ENCODE data around the gene B3GNT9. TPM values are rescaled to one million over a fixed set of nuclear protein-coding genes. Genes with fewer than 3 reads are reported as not detected.
A peak's percentile ranks its signal among the peaks of the same experiment; 100 is the strongest.

Gene B3GNT9
- polyA plus RNA-seq, 1 donor: 6.8 TPM

DNA sequence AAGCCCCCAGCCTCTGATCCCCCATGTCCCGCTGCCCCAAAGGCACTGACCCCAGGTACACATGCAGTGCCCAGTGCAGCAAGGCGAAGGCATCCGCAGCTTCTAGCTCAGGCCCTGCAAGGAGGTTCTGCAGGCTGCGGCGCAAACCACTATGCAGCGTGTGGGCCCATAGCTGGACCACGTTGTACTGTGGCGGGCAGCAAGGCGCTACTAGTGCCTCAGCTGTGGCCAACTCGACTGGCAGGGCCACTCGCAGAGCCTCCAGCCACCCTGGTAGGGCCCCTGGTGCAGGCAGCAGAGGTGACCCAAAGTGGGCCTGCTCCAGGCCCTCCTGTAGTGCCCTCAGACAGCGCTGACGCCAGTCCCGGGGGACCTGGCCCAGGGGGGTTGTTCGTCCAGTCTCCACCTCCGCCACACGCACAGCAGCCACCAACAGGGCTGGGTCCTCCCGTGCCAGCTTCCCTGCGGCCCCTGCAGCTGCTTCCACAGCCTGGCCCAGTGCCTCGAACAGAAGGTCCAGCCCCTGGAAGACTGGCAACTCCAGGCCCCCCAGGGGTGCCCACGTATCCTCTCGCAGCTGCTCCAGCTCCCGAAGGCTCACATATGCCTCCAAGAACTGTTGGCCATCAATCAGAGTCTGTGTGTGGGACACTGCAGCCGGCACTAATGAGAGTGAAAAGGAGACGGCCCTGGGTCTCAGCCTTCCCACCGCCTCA, 36.5 kb upstream of the B3GNT9 start:
- no peak for DNase-seq

GRCh38 chr16:67186550-67186950, 35.8 kb upstream of the B3GNT9 start:
- DNase-seq: no peak

GRCh38 chr16:67185651-67186134, 34.9 kb upstream of the B3GNT9 start:
- DNase-seq: no peak

- peak; percentile 89 for DNase-seq
Observed at GRCh38 chr16:67184995-67185650, 34.3 kb upstream of the B3GNT9 start.

DNA sequence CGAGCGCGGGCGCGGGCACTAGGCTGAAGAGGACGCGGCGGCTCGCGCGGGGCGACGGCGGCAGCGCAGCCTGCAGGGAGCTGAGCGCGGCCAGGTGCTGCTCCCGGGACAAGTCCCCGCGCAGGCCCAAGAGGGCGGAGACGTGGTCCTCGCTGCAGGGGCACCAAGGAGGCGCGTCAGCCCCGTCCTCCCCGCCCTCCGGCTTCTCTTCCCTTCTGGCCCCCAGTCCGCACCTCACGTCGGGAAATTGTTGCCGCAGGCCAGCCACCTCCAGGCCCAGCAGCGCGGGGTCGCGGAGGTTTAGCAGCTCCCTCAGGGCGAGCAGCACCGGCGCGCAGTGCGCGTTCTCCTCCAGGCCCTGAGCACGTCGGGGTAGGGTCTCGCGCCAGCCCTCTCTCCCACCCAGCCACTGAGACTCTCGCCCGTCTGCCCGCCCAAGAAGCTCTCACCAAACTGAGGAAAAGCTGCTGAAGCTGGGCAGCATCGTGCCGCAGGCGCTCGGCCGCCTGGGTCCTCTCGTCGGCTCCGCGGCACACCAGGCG, 33.7 kb upstream of the B3GNT9 start:
- no peak for DNase-seq

- peak; percentile 95 for DNase-seq
Observed at GRCh38 chr16:67183627-67184452, 33.0 kb upstream of the B3GNT9 start, which contains the start of gene MATCAP1. TSS of gene MATCAP1 (minus strand) at chr16:67183963. CDS start at chr16:67180610, 3,353 bp downstream.

GRCh38 chr16:67183284-67183626, 32.5 kb upstream of the B3GNT9 start:
- no peak for DNase-seq

DNA sequence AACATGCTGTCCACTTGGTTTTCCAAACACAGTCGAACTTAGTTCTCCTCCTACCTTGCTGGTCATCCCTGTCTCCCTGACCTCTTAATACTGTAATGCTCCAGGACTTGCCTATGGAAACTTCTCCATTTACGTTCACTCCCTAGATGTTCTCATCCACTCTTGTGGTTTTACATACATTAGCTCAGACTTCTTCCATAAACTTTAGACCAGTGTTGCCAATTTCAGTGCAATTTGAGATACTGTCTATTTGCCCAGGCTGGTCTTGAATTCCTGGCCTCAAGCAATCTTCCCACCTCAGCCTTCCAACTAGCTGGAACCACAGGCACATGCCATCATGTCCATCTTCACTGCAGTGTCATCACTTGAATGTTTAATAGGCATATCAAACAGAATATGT, 31.5 kb upstream of the B3GNT9 start:
- no peak for DNase-seq

- DNase-seq: no peak
Observed at GRCh38 chr16:67181346-67181745, 30.5 kb upstream of the B3GNT9 start.

DNA sequence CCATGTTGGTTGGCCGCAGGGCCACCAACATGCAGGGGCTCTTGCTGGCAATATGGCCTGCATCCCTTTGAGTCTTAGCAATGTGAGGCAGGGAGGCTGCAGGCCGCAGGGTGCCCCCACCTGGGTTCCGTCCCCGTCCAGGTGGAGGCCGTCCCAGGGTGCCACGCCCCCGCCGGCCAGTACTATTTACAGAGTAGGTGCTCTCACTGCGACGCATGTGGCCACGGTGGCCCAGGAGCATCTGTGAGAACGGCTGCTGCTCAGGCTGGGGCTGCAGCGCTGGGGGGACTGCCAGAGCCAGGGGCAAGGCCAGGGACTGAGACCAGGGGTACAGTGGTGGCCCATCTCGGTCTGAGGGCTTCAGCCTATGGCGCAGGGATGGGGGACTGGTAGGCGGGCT, 29.4 kb upstream of the B3GNT9 start:
- no peak for DNase-seq

DNA sequence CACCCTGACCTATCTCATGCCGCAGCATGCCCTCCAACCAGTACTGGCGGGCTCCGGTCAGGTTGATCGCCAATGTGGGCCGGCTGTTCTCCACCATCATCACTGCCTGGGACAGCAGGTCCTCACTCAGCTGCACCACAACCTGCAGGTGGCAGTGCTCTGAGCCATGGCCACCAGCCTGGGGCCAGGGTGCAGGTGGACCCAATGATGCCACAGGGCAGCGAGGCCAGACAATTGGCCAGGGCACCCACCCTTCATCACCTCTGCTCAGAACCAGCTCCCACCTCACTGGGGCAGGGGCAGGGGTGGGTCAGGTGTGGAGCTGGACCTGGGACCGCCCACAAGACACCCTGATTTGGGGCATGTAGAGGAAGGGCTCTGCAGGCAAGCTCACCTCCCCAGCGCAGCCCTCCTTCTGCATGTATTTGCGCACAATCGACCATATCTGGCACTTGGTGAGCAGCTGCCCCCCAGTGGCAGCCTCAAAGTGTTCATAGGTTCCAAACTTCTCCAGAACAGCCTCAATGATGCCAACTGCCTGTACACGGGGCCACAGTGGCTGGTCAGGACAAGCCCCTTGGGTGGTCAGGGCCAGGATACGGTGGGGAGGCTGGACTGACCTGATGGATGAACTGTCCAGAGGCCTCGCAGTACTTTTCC, 28.8 kb upstream of the B3GNT9 start:
- DNase-seq: no peak

DNA sequence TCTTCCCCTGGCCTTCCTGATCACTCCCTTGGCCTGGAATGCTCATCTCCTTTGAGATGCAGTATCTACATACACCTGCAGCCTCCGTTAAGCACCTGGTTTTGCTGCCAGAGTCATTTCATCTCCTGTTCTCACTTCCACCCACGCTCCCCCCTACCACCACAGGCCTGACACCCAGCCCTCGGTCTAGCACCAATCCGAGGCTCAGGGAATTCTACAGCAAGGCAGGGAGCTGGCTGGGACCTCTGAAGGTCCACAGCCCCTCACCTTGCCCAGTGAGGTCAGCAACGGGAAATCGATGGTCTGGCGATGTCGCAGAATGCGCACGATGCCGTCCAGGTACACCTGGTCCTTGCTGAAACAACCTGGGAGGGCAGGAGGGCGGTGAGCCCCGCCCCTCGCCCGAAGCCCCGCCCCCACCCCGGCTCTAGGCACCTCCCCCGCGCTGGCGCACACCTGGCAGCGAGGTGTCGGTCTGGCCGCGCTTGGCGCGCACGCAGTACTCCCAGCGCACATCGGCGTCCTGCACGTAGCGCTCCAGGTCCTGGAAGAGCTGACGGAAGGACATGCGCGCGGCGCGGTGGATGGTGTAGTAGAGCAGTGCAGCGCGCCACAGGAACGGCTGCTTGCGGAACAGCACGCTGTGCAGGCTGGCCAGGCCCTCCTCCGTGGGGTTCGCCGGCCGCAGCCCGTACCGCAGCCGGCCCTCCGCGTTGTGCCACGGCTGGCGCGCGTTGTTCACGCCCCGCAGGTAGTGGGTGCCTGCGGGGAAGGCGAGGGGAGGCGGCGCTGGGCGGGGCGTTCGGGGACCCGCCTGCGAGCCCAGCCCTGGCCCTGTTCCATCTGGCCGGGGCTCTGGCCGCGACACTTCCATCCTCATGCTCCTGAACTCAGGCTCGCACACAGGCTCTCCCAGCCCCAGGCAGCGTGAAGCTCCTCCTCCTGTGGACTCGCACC, 27.2 kb upstream of the B3GNT9 start:
- no peak for DNase-seq

DNA sequence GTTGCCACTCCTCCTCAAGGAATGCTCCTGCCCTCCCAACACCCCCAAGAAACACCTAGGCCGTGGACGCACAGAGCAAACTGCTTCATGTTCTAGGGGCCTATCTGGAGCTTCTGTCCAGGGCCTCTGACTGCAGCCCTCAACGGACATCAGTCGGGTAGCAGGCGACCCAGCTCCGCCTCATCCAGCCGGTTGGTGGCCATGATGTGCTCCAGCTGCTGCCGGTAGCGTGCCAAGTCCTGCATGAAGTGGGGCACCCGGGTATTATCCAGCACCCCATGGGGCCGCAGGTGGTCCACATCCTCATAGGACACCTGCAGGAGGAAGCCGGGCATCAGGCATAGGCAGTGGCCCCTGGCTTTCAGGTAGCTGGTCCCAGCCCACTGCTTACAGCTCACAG, 25.9 kb upstream of the B3GNT9 start:
- no peak for DNase-seq

GRCh38 chr16:67174706-67175231, 24.0 kb upstream of the B3GNT9 start:
- no peak for DNase-seq

- DNase-seq: no peak
Observed at GRCh38 chr16:67173808-67174705, 23.3 kb upstream of the B3GNT9 start.

DNA sequence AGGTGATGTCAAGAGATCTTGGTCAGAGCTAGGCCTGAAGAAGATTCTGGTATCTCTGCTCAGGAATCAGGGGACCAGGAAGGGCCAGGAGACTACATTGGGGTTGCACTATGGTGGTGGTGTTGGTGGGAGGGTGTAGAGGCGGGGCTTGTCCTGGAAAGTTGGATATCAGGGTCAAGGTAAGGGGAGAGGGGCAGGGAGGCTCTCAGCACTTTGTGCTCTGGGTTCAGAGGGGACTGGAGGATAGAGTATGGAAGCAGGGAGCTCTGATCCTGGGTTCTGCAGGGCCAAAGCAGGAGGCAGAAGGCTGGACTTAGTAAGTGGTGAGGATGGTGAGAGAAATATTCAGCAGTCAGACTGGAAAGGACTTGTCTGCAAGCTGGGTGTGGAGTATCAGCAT, 22.5 kb upstream of the B3GNT9 start:
- no peak for DNase-seq

DNA sequence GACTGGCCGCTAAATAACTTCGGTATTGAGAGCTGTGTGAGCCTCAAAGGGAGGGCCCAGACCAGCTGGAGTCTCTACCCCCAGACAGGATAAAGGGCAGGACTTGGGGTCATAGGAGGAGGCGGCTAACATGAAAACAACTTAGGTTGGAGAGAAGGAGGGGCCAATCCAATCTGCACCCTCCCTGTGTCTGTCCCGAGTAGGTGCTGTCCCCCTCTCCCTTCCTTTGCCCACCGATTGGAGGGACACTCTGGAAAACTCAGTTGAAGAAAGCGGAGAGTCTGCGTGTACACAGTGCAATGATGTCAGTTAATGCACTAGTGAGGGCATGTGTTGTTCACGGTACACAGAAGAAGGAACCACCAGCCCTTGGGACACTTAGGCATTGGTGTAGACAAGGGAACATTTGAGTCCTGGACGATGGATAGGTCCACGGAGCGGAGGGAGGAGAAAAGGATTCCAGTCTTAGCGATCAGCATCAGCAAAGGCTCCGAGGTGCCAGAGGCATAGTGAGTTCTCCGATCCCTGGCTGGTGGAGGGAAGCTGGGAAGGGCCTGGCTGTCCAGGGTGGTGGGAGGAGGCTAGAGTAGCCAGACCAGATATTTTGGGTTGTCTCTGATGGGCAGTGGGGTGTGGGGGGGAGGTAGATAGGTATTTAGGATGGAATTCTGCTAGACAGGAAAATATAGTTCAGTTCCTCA, 20.3 kb upstream of the B3GNT9 start:
- no peak for DNase-seq

GRCh38 chr16:67170168-67170948, 19.6 kb upstream of the B3GNT9 start, which contains the start of gene NOL3:
TSS of gene NOL3 (plus strand) at chr16:67170538.
- no peak for DNase-seq
